ENCODE measurements around the gene CLSTN3. TPM values are rescaled to one million over a fixed set of nuclear protein-coding genes. Genes with fewer than 3 reads are reported as not detected.

The CLSTN3 gene
- total and polyA plus RNA-seq, 4 donors = 6.1 to 37.2 (median 26.8) TPM

DNA sequence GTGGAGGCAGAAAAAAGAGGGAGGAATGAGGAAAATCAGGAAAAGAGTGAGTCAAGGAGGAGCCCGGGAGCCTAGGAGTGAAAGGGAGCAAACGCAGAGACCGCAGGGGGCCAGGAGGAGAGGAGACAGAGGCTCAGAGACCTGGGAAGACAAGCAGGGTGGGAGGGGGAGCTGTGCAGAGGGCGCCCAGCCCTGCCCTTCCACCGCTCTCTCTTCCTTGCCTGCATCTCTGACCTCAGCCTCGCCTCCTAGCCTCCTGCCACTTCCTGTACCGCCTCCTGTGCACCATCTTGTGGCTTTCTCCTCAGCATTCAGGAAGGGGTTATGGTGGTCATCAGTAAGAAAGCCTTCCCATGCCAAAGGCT is 1.3 kb downstream of the CLSTN3 start:
- peaks cover under 1 to 30% (median 27%) of the 10 kb centered on the region in 4 donors for H3K36me3 ChIP-seq (ENCODE audit: control insufficient read depth in 4 of 4, insufficient read depth in 3 of 4, low read depth in 1 of 4, low read length in 3 of 4)
- peaks cover 0 to 27% (median 19%) of the 10 kb centered on the region in 4 donors for H3K4me1 ChIP-seq (ENCODE audit: control insufficient read depth in 4 of 4, insufficient read depth in 4 of 4, low read length in 3 of 4)
- H3K27me3 ChIP-seq (ENCODE audit: control insufficient read depth in 4 of 4, insufficient read depth in 4 of 4, low read length in 3 of 4) = no peaks in the 10 kb centered on the region
- no peak for DNase-seq (ENCODE audit: low spot score)
- no peaks in the 10 kb centered on the region for H3K9me3 ChIP-seq (ENCODE audit: control insufficient read depth in 4 of 4, low read length in 3 of 4)
- no peak for TF ChIP-seq FOXA2 (IDR thresholded peaks at IDR 0.05)
- no peak for TF ChIP-seq TAF1 (conservative IDR thresholded peaks at IDR 0.05)
- no peak for TF ChIP-seq YY1 (IDR thresholded peaks at IDR 0.05)
- no peak for TF ChIP-seq GABPA (IDR thresholded peaks at IDR 0.05 in 1 of 2, conservative IDR thresholded peaks at IDR 0.05 in 1 of 2)
- TF ChIP-seq RXRA (IDR thresholded peaks at IDR 0.05) = no peak
- TF ChIP-seq, protein P1, sequence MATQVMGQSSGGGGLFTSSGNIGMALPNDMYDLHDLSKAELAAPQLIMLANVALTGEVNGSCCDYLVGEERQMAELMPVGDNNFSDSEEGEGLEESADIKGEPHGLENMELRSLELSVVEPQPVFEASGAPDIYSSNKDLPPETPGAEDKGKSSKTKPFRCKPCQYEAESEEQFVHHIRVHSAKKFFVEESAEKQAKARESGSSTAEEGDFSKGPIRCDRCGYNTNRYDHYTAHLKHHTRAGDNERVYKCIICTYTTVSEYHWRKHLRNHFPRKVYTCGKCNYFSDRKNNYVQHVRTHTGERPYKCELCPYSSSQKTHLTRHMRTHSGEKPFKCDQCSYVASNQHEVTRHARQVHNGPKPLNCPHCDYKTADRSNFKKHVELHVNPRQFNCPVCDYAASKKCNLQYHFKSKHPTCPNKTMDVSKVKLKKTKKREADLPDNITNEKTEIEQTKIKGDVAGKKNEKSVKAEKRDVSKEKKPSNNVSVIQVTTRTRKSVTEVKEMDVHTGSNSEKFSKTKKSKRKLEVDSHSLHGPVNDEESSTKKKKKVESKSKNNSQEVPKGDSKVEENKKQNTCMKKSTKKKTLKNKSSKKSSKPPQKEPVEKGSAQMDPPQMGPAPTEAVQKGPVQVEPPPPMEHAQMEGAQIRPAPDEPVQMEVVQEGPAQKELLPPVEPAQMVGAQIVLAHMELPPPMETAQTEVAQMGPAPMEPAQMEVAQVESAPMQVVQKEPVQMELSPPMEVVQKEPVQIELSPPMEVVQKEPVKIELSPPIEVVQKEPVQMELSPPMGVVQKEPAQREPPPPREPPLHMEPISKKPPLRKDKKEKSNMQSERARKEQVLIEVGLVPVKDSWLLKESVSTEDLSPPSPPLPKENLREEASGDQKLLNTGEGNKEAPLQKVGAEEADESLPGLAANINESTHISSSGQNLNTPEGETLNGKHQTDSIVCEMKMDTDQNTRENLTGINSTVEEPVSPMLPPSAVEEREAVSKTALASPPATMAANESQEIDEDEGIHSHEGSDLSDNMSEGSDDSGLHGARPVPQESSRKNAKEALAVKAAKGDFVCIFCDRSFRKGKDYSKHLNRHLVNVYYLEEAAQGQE (IDR thresholded peaks at IDR 0.05) = no peak
- no peak for TF ChIP-seq EGR1 (IDR thresholded peaks at IDR 0.05; ENCODE audit: low read depth in 2 of 2)
- TF ChIP-seq, protein P2, sequence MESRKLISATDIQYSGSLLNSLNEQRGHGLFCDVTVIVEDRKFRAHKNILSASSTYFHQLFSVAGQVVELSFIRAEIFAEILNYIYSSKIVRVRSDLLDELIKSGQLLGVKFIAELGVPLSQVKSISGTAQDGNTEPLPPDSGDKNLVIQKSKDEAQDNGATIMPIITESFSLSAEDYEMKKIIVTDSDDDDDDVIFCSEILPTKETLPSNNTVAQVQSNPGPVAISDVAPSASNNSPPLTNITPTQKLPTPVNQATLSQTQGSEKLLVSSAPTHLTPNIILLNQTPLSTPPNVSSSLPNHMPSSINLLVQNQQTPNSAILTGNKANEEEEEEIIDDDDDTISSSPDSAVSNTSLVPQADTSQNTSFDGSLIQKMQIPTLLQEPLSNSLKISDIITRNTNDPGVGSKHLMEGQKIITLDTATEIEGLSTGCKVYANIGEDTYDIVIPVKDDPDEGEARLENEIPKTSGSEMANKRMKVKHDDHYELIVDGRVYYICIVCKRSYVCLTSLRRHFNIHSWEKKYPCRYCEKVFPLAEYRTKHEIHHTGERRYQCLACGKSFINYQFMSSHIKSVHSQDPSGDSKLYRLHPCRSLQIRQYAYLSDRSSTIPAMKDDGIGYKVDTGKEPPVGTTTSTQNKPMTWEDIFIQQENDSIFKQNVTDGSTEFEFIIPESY (IDR thresholded peaks at IDR 0.05) = no peak
- TF ChIP-seq HNF4G (IDR thresholded peaks at IDR 0.05) = no peak
- TF ChIP-seq, protein P3, sequence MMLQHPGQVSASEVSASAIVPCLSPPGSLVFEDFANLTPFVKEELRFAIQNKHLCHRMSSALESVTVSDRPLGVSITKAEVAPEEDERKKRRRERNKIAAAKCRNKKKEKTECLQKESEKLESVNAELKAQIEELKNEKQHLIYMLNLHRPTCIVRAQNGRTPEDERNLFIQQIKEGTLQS (IDR thresholded peaks at IDR 0.05) = no peak
- TF ChIP-seq, protein P4, sequence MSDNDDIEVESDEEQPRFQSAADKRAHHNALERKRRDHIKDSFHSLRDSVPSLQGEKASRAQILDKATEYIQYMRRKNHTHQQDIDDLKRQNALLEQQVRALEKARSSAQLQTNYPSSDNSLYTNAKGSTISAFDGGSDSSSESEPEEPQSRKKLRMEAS (IDR thresholded peaks at IDR 0.05) = no peak
- no peak for TF ChIP-seq FOXA1 (IDR thresholded peaks at IDR 0.05)
- no peak for TF ChIP-seq NR2F2 (IDR thresholded peaks at IDR 0.05)
- TF ChIP-seq JUND (IDR thresholded peaks at IDR 0.05) = no peak
- 41% methylated on average over 7 of the region's 7 CpGs for WGBS
- H3K4me3 ChIP-seq (ENCODE audit: low read depth in 1 of 3, low read length in 3 of 3) = peak overlapping the region; percentile 57 to 77 (median 74)
- no peak overlapping the region for H3K27ac ChIP-seq (ENCODE audit: low read depth in 1 of 2, low read length in 2 of 2)
- no peak overlapping the region for H3K9ac ChIP-seq (ENCODE audit: low read depth in 1 of 2, low read length in 2 of 2)

DNA sequence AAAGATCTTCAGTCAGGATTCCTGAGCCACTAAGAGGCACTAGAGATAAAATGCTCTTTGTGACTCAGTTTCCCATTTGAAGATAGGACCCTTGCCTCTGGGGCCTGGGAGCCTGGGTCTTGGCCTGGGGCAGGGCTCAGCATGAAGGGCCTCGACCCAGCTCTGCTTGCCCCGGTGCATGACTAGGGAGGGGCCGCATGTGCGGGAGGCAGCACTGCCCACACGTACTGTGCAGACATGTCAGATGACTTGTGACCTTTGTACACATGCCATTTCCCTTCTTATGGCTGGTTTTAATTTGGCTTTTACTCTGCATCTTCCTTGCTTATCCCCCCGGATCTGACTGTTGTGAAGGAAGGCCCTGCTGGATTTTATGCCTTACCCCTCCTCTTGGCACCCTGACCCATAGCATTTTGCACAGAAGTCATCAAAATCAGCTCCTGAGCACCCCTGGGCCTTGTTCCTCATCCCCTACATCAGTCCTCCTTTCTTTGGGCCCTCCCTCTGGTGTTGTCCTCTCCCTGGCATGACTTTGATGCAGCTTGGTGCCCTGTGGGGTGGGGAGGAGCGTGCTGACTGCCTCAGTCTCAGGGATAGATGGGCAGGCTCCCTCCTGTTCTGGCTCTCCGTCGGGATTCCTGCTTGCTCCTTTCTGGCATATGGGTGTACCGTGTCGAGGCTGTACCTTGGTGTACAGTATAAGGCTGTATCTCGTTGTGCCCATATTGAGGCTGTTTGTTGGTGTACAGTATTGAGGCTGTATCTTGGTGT is 4.4 kb downstream of the CLSTN3 start:
- WGBS = 87% methylated on average over 12 of the region's 12 CpGs

More for the DNA sequence above, 4.4 kb downstream of the CLSTN3 start:
- no peaks in the 10 kb centered on the region for H3K9me3 ChIP-seq (ENCODE audit: control insufficient read depth in 4 of 4, low read length in 3 of 4)
- no peaks in the 10 kb centered on the region for H3K27me3 ChIP-seq (ENCODE audit: control insufficient read depth in 4 of 4, insufficient read depth in 4 of 4, low read length in 3 of 4)
- DNase-seq (ENCODE audit: low spot score) = no peak
- H3K36me3 ChIP-seq (ENCODE audit: control insufficient read depth in 4 of 4, insufficient read depth in 3 of 4, low read depth in 1 of 4, low read length in 3 of 4) = peaks cover 9 to 56% (median 41%) of the 10 kb centered on the region in 4 donors
- TF ChIP-seq RXRA (IDR thresholded peaks at IDR 0.05) = no peak
- TF ChIP-seq YY1 (IDR thresholded peaks at IDR 0.05) = no peak
- no peak for TF ChIP-seq NR2F2 (IDR thresholded peaks at IDR 0.05)
- TF ChIP-seq, protein P2 (IDR thresholded peaks at IDR 0.05) = no peak
- TF ChIP-seq, protein P1 (IDR thresholded peaks at IDR 0.05) = no peak
- TF ChIP-seq, protein P4 (IDR thresholded peaks at IDR 0.05) = no peak
- TF ChIP-seq FOXA1 (IDR thresholded peaks at IDR 0.05) = no peak
- TF ChIP-seq, protein P3 (IDR thresholded peaks at IDR 0.05) = no peak
- no peak for TF ChIP-seq SP1 (IDR thresholded peaks at IDR 0.05)
- no peak for TF ChIP-seq HNF4G (IDR thresholded peaks at IDR 0.05)
- no peak for TF ChIP-seq FOXA2 (IDR thresholded peaks at IDR 0.05)
- TF ChIP-seq EGR1 (IDR thresholded peaks at IDR 0.05; ENCODE audit: low read depth in 2 of 2) = no peak
- H3K4me3 ChIP-seq (ENCODE audit: low read depth in 1 of 3, low read length in 3 of 3) = no peak overlapping the region
- H3K4me1 ChIP-seq (ENCODE audit: control insufficient read depth in 4 of 4, insufficient read depth in 4 of 4, low read length in 3 of 4) = peaks cover 0 to 19% (median 14%) of the 10 kb centered on the region in 4 donors
- H3K27ac ChIP-seq (ENCODE audit: low read depth in 1 of 2, low read length in 2 of 2) = no peak overlapping the region
- H3K9ac ChIP-seq (ENCODE audit: low read depth in 1 of 2, low read length in 2 of 2) = no peak overlapping the region

Data from liver (tissue), 9 donors.